Naive thymus-derived CD4-positive, alpha-beta T cell (primary cell): ENCODE results near the gene ALAS1. TPM values are rescaled to one million over a fixed set of nuclear protein-coding genes. Genes with fewer than 3 reads are reported as not detected.

ENCODE experiments used
- ATAC-seq: fragments of 150-1000 bp; cut with Tn5 transposase; 2 replicates; pipeline ENCODE4 v1.10.0; 2021; ENCODE audit warnings: mild to moderate bottlenecking, moderate library complexity
- CTCF ChIA-PET: fragments of 350-600 bp; sonication (Branson Sonifier 250); formaldehyde crosslinking; loops from one replicate; lab custom pipeline; 2021; ENCODE audit warnings: antibody characterized with exemption; lab: Charles Lee
- POLR2A ChIA-PET: fragments of 350-600 bp; sonication (Branson Sonifier 250); formaldehyde crosslinking; loops from one replicate; lab custom pipeline; 2021; ENCODE audit warnings: antibody characterized with exemption, inconsistent platforms; lab: Charles Lee
- DNase-seq, 9 donors: peaks; one replicate each; pipeline versions ENCODE4 v3.0.0 to v3.0.0-alpha.2; 2020 to 2022; ENCODE audit warnings: mixed read lengths in 1 of 9
- H3K27ac ChIP-seq: one replicate; pipeline ENCODE4 v1.7.0; 2013; ENCODE audit warnings: mild to moderate bottlenecking, low read depth, low read length, moderate library complexity
- H3K27me3 ChIP-seq, 2 donors: one replicate each; pipeline ENCODE4 v1.7.0; 2013; ENCODE audit warnings: low read length in 2 of 2, mild to moderate bottlenecking in 2 of 2, moderate library complexity in 2 of 2; ENCODE audit not compliant: control insufficient read depth in 2 of 2, insufficient read depth in 2 of 2
- H3K36me3 ChIP-seq, 3 experiments: 1 replicate in 2 of 3; 2 replicates in 1 of 3; pipeline ENCODE4 v1.7.0; 2013; ENCODE audit warnings: low read length in 3 of 3, mild to moderate bottlenecking in 3 of 3, moderate library complexity in 1 of 3; ENCODE audit not compliant: insufficient read depth in 3 of 3, control insufficient read depth in 2 of 3
- H3K4me1 ChIP-seq, 2 donors: one replicate each; pipeline ENCODE4 v1.7.0; 2013; ENCODE audit warnings: low read length in 2 of 2, mild to moderate bottlenecking in 2 of 2, moderate library complexity in 1 of 2; ENCODE audit not compliant: control insufficient read depth in 2 of 2, insufficient read depth in 2 of 2
- H3K4me3 ChIP-seq: 2 replicates; pipeline ENCODE4 v1.7.0; 2013; ENCODE audit warnings: mild to moderate bottlenecking, low read length
- H3K9me3 ChIP-seq, 3 experiments: 1 replicate in 2 of 3; 2 replicates in 1 of 3; pipeline ENCODE4 v1.7.0; 2013; ENCODE audit warnings: low read length in 3 of 3; ENCODE audit not compliant: control insufficient read depth in 2 of 3
- H3K27ac Mint-ChIP-seq, 9 donors: one replicate each; pipeline ENCODE4 v1.8.0; 2020 to 2022; ENCODE audit warnings: mixed read lengths in 9 of 9, mild to moderate bottlenecking in 8 of 9, moderate library complexity in 5 of 9, inconsistent platforms in 2 of 9
- H3K27me3 Mint-ChIP-seq, 5 donors: one replicate each; pipeline ENCODE4 v1.8.0; 2021 to 2022; ENCODE audit warnings: mixed read lengths in 5 of 5, mild to moderate bottlenecking in 1 of 5
- H3K36me3 Mint-ChIP-seq, 5 donors: one replicate each; pipeline ENCODE4 v1.8.0; 2020 to 2022; ENCODE audit warnings: mixed read lengths in 5 of 5, mild to moderate bottlenecking in 3 of 5, inconsistent platforms in 1 of 5
- H3K4me1 Mint-ChIP-seq, 7 donors: one replicate each; pipeline ENCODE4 v1.8.0; 2020 to 2022; ENCODE audit warnings: mixed read lengths in 7 of 7, mild to moderate bottlenecking in 3 of 7, inconsistent platforms in 1 of 7
- H3K4me3 Mint-ChIP-seq, 10 donors: one replicate each; pipeline ENCODE4 v1.8.0; 2020 to 2022; ENCODE audit warnings: mild to moderate bottlenecking in 10 of 10, mixed read lengths in 10 of 10, moderate library complexity in 6 of 10, inconsistent platforms in 2 of 10
- H3K9me3 Mint-ChIP-seq, 11 donors: one replicate each; pipeline ENCODE4 v1.8.0; 2020 to 2022; ENCODE audit warnings: mixed read lengths in 11 of 11, mild to moderate bottlenecking in 4 of 11, inconsistent platforms in 1 of 11, moderate library complexity in 1 of 11
- intact Hi-C, 2 donors: fragments of 100-400 bp; cut with micrococcal nuclease; formaldehyde crosslinking; loops; one replicate each; pipeline ENCODE4 v1.15.1; 2023
- polyA plus RNA-seq, 2 donors: library from polyadenylated mRNA; unstranded; fragments of 300-500 nt; fragmentation: Illumina TruSeq; gene quantifications; one replicate each; pipeline ENCODE4 v1.2.3, GENCODE V29; 2021
- total RNA-seq, 6 experiments: library from RNA in 5 of 6; stranded (reverse) in 5 of 6; gene quantifications; 1 replicate in 5 of 6; 2 replicates in 1 of 6; pipeline ENCODE4 v1.2.3 and lab custom pipeline; 2021 to 2026

ALAS1 gene
- total and polyA plus RNA-seq, 7 experiments from 2014 or later: 12.6 to 74.3 (median 27.4) TPM

DNA sequence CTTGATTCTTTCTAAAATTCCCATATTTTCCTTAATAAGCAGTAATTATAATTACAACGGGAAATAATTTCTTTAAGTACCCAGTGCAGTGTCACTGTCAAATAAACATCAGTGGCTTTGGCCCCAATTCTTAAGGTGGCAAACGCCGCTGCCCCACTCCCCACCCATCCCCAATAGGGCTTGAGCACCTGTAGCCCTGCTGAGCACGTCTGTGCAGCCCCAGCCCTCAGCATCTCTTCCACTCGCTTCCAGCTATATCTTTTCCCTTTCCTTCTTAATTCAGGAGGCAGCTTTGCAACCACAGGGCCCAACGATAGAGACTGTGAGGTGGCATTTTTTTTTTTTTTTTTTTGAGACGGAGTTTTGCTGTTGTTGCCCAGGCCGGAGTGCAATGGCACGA, 56.6 kb downstream of the ALAS1 start:
- peaks cover 30 to 58% (median 39%) of the 10 kb centered on the region in 3 experiments for H3K36me3 ChIP-seq
- Mint-ChIP-seq H3K4me1 (peaks cover 48 to 99% (median 91%) of the 10 kb centered on the region in 7 donors), H3K4me3 (peak overlapping the region in 8 of 10 donors; percentile 63 to 97 (median 86)), H3K27ac (peak overlapping the region; percentile 92 to 100 (median 98)), H3K9me3 (peaks cover 0 to 4% (median 0%) of the 10 kb centered on the region in 11 donors), H3K27me3 (peaks cover 0 to 4% (median 0%) of the 10 kb centered on the region in 5 donors), H3K36me3 (peaks cover 18 to 62% (median 46%) of the 10 kb centered on the region in 5 donors)
- H3K27ac ChIP-seq: peak overlapping the region; percentile 87
- intact Hi-C loops: no loop called here
- H3K9me3 ChIP-seq: no peaks in the 10 kb centered on the region
- ATAC-seq (no peak), DNase-seq (no peak)
- H3K4me1 ChIP-seq: peaks cover 51 to 91% of the 10 kb centered on the region in 2 donors
- H3K27me3 ChIP-seq: no peaks in the 10 kb centered on the region
- ChIA-PET CTCF (interaction anchor here (2.7 to 3.5 kb wide), 5 partner anchors 9 to 34 kb away, joined by 7 to 33 read pairs (median 11); partner anchors contain the start of gene WDR82), POLR2A (interaction anchor here (0.6 to 46.3 kb wide), 9 partner anchors 7 to 201 kb away, joined by 5 to 1418 read pairs (median 41); partner anchors contain the start of genes GLYCTK, NISCH, PPM1M and TWF2)
- H3K4me3 ChIP-seq: no peak overlapping the region

DNA sequence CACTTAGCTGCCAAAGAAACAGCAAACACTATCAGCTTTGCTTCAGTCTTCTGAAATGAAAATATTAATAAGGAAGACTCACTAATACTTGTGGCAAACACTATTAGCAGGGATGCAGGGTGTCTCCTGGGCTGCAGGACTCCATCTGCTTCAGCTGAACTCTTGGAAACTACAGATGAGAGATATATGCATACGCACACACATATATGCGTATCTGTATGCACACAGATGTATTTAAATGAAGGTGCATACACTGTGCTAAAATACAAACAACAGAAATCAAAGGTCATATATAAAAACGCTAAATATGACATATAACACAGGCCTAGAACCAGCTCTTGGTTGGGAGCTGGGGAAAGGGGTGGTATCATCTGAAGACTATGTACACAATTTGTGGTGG, 58.2 kb downstream of the ALAS1 start:
- Histone ChIP-seq H3K4me3 (no peak overlapping the region), H3K4me1 (peaks cover 49 to 85% of the 10 kb centered on the region in 2 donors), H3K36me3 (peaks cover 42 to 66% (median 54%) of the 10 kb centered on the region in 3 experiments), H3K27ac (peak overlapping the region; percentile 87), H3K9me3 (no peaks in the 10 kb centered on the region), H3K27me3 (no peaks in the 10 kb centered on the region)
- Mint-ChIP-seq H3K27me3 (peaks cover 0 to 4% (median 0%) of the 10 kb centered on the region in 5 donors), H3K27ac (peak overlapping the region; percentile 81 to 100 (median 97)), H3K4me1 (peaks cover 53 to 99% (median 91%) of the 10 kb centered on the region in 7 donors), H3K4me3 (peak overlapping the region in 6 of 10 donors; percentile 32 to 87 (median 52)), H3K36me3 (peaks cover 14 to 71% (median 53%) of the 10 kb centered on the region in 5 donors), H3K9me3 (peaks cover 0 to 4% (median 0%) of the 10 kb centered on the region in 11 donors)
- no peak for ATAC-seq
- ChIA-PET CTCF (interaction anchor here (1.2 to 1.5 kb wide), 2 partner anchors 16 to 21 kb away, joined by 3 to 5 read pairs; no protein-coding TSS in a partner anchor), POLR2A (interaction anchor here (1.0 to 46.3 kb wide), 6 partner anchors 9 to 28 kb away, joined by 4 to 1418 read pairs (median 21); partner anchors contain the start of genes GLYCTK, PPM1M and WDR82)
- DNase-seq: no peak
- intact Hi-C loops: no loop called here

DNA sequence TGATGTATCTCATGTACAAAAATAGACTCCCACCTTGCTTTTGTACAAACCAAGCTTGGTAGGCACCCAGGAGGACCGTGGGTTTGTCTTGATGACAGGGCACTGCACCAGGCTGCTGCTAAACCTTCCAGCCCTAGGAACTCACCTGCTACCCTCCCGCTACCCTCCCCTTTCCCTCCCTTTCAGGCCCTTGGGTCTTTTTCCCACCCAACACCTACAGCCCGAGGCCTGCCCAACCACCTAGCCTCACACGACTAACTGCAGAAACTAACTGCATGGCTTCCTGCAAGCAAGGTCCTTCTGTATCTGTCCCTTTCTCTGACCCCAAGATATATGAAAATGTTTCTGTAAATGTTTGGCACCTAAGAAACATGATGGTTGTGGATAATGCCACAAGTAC, 58.7 kb downstream of the ALAS1 start:
- Histone ChIP-seq H3K4me1 (peaks cover 47 to 88% of the 10 kb centered on the region in 2 donors), H3K4me3 (no peak overlapping the region), H3K9me3 (no peaks in the 10 kb centered on the region), H3K36me3 (peaks cover 43 to 69% (median 58%) of the 10 kb centered on the region in 3 experiments), H3K27me3 (no peaks in the 10 kb centered on the region), H3K27ac (peak overlapping the region; percentile 87)
- ChIA-PET POLR2A (interaction anchor here (1.0 to 46.3 kb wide), 6 partner anchors 9 to 27 kb away, joined by 4 to 1418 read pairs (median 21); partner anchors contain the start of genes GLYCTK, PPM1M and WDR82), CTCF (interaction anchor here (1.2 to 1.5 kb wide), 2 partner anchors 16 to 20 kb away, joined by 3 to 5 read pairs; no protein-coding TSS in a partner anchor)
- DNase-seq (no peak), ATAC-seq (no peak)
- H3K27me3 Mint-ChIP-seq: peaks cover 0 to 4% (median 0%) of the 10 kb centered on the region in 5 donors
- peaks cover 14 to 73% (median 56%) of the 10 kb centered on the region in 5 donors for H3K36me3 Mint-ChIP-seq
- H3K4me1 Mint-ChIP-seq: peaks cover 58 to 100% (median 91%) of the 10 kb centered on the region in 7 donors
- peak overlapping the region; percentile 61 to 100 (median 97) for H3K27ac Mint-ChIP-seq
- H3K4me3 Mint-ChIP-seq: peak overlapping the region in 8 of 10 donors; percentile 6 to 84 (median 38)
- H3K9me3 Mint-ChIP-seq: peaks cover 0 to 4% (median 0%) of the 10 kb centered on the region in 11 donors
- intact Hi-C loops: no loop called here

DNA sequence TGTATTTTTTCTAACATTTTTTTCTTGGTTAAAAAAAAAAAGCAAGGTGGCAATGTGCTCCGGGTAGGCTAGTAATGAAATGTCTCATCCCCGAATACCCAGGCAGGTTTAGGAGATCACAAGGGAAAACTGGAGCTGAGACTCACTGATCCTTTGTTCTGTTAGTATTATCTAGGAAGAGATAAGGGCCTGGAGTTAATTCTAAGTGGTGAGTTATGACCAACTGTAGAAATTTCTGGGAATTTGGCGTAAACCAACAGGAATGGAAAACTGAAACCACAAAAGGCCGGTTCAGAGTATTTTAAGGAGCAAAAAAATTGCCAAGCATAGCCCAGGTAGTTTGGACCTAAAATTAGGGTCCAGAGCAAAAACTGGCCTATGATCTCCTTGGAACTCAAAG, 60.0 kb downstream of the ALAS1 start:
- peaks cover 20 to 78% (median 56%) of the 10 kb centered on the region in 5 donors for H3K36me3 Mint-ChIP-seq
- peaks cover 0 to 2% (median 0%) of the 10 kb centered on the region in 5 donors for H3K27me3 Mint-ChIP-seq
- Histone ChIP-seq H3K27ac (peak overlapping the region; percentile 87), H3K36me3 (peaks cover 43 to 74% (median 64%) of the 10 kb centered on the region in 3 experiments), H3K4me1 (peaks cover 49 to 88% of the 10 kb centered on the region in 2 donors), H3K4me3 (no peak overlapping the region), H3K27me3 (no peaks in the 10 kb centered on the region), H3K9me3 (no peaks in the 10 kb centered on the region)
- peaks cover 0 to 4% (median 0%) of the 10 kb centered on the region in 11 donors for H3K9me3 Mint-ChIP-seq
- ChIA-PET POLR2A (interaction anchor here (4.4 to 46.3 kb wide), 3 partner anchors 11 to 26 kb away, joined by 35 to 1418 read pairs (median 58); partner anchors contain the start of genes GLYCTK, PPM1M and WDR82), CTCF (interaction anchor here (0.6 to 1.2 kb wide), 2 partner anchors 9 to 12 kb away, joined by 3 read pairs; no protein-coding TSS in a partner anchor)
- peak overlapping the region in 1 of 10 donors; percentile 84 for H3K4me3 Mint-ChIP-seq
- intact Hi-C loops: no loop called here
- H3K4me1 Mint-ChIP-seq: peaks cover 57 to 100% (median 93%) of the 10 kb centered on the region in 7 donors
- no peak for ATAC-seq
- peak overlapping the region; percentile 34 to 100 (median 93) for H3K27ac Mint-ChIP-seq
- DNase-seq: no peak

DNA sequence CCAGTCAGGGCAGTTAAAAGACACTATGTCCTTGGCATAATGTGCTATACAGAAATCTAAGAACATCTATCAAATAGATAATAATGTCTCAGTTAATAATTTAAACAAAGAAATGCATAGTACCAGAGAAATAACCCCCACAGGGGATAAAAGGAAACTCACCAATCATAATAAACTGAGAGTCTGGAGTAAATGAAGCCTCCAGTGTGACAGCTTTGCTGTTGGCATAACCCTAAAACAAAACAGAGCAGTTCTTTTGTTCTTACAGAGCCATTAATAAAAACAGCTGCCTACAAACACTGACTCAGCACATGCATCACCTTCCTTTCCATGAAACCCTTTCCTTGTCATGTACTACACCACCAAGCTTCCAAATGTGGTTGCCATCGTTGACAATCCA, 61.1 kb downstream of the ALAS1 start:
- peak overlapping the region in 5 of 10 donors; percentile 23 to 84 (median 27) for H3K4me3 Mint-ChIP-seq
- DNase-seq: no peak
- H3K4me1 ChIP-seq: peaks cover 47 to 90% of the 10 kb centered on the region in 2 donors
- no peak for ATAC-seq
- H3K27ac Mint-ChIP-seq: peak overlapping the region; percentile 75 to 99 (median 92)
- no peaks in the 10 kb centered on the region for H3K9me3 ChIP-seq
- ChIA-PET CTCF (interaction anchor here (0.6 to 2.0 kb wide), 4 partner anchors 13 to 80 kb away, joined by 3 to 7 read pairs (median 4); no protein-coding TSS in a partner anchor), POLR2A (interaction anchor here (0.5 to 46.3 kb wide), 8 partner anchors 9 to 80 kb away, joined by 3 to 1418 read pairs (median 5); partner anchors contain the start of genes GLYCTK, PPM1M and WDR82)
- H3K36me3 ChIP-seq: peaks cover 43 to 81% (median 70%) of the 10 kb centered on the region in 3 experiments
- no peaks in the 10 kb centered on the region for H3K27me3 Mint-ChIP-seq
- H3K27ac ChIP-seq: peak overlapping the region; percentile 87
- H3K4me3 ChIP-seq: no peak overlapping the region
- peaks cover 25 to 86% (median 65%) of the 10 kb centered on the region in 5 donors for H3K36me3 Mint-ChIP-seq
- intact Hi-C loops: no loop called here
- H3K9me3 Mint-ChIP-seq: no peaks in the 10 kb centered on the region
- H3K4me1 Mint-ChIP-seq: peaks cover 61 to 100% (median 93%) of the 10 kb centered on the region in 7 donors
- H3K27me3 ChIP-seq: no peaks in the 10 kb centered on the region

DNA sequence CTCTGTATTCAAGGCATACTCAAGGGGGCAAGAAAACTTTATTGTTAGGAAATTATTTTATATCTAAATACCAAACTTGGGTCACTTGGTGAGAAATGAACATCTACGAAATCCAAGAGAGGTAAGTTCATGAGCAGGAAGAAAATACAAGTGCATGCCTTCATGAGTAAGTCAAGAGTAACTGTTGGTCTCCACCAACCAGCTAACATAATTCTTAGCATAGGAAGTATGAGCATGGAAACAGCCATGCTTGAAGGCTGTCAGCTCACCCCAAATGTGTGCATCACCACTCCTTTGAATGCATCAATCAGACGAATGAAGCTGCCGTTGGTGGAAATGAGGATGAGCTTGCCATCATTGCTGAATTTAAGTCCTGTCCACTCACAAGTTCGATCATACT, 61.5 kb downstream of the ALAS1 start:
- DNase-seq (no peak), ATAC-seq (no peak)
- H3K27ac Mint-ChIP-seq: peak overlapping the region in 8 of 9 donors; percentile 75 to 99 (median 92)
- H3K27me3 Mint-ChIP-seq: no peaks in the 10 kb centered on the region
- peaks cover 65 to 100% (median 93%) of the 10 kb centered on the region in 7 donors for H3K4me1 Mint-ChIP-seq
- ChIA-PET CTCF (interaction anchor here (0.6 to 2.0 kb wide), 4 partner anchors 8 to 80 kb away, joined by 3 to 7 read pairs (median 5); no protein-coding TSS in a partner anchor), POLR2A (interaction anchor here (0.5 to 46.3 kb wide), 9 partner anchors 9 to 80 kb away, joined by 3 to 1418 read pairs (median 4); partner anchors contain the start of genes GLYCTK, PPM1M and WDR82)
- Histone ChIP-seq H3K4me3 (no peak overlapping the region), H3K36me3 (peaks cover 43 to 85% (median 70%) of the 10 kb centered on the region in 3 experiments), H3K27me3 (no peaks in the 10 kb centered on the region), H3K9me3 (no peaks in the 10 kb centered on the region), H3K4me1 (peaks cover 43 to 90% of the 10 kb centered on the region in 2 donors), H3K27ac (peak overlapping the region; percentile 87)
- intact Hi-C loops: no loop called here
- H3K36me3 Mint-ChIP-seq: peaks cover 29 to 90% (median 69%) of the 10 kb centered on the region in 5 donors
- H3K4me3 Mint-ChIP-seq: peak overlapping the region in 3 of 10 donors; percentile 23 to 27 (median 25)
- peaks cover 0 to 2% (median 0%) of the 10 kb centered on the region in 11 donors for H3K9me3 Mint-ChIP-seq
